H1 (cell line): ENCODE data around the gene RAI14. TPM values are rescaled to one million over a fixed set of nuclear protein-coding genes. Genes with fewer than 3 reads are reported as not detected.

Source experiments
- CTCF ChIA-PET: fragments of 300-600 bp; sonication (Branson Sonifier 250); formaldehyde crosslinking; loops from one replicate; lab custom pipeline; 2021; ENCODE audit not compliant: partially characterized antibody; lab: Charles Lee
- POLR2A ChIA-PET: fragments of 300-600 bp; sonication (Branson Sonifier 250); formaldehyde crosslinking; loops from one replicate; lab custom pipeline; 2021; ENCODE audit warnings: inconsistent platforms; ENCODE audit not compliant: partially characterized antibody; lab: Charles Lee
- DNase-seq, 2 experiments: peaks; one replicate each; pipeline versions ENCODE4 v3.0.0 to v3.0.0-alpha.2; 2010 to 2022; ENCODE audit warnings: low spot score in 2 of 2, low read depth in 1 of 2, mixed read lengths in 1 of 2
- FAIRE-seq: peaks from 2 replicates; lab custom pipeline; 2011; peaks lifted over from hg19 to GRCh38; lab: Jason Lieb, UNC
- H2AFZ ChIP-seq: 2 replicates; pipeline ENCODE4 v1.8.1; 2012; ENCODE audit warnings: low read length, inconsistent platforms
- H2AK5ac ChIP-seq: 2 replicates; pipeline ENCODE4 v1.6.1; 2013; ENCODE audit warnings: low read depth, low read length
- H2BK120ac ChIP-seq: replicated peaks from 2 replicates; pipeline ENCODE3; 2013; ENCODE audit warnings: low read depth, low read length, inconsistent platforms
- H2BK12ac ChIP-seq: 2 replicates; pipeline ENCODE4 v1.6.1; 2013; ENCODE audit warnings: low read depth, low read length
- H2BK15ac ChIP-seq: 2 replicates; pipeline ENCODE4 v1.6.1; 2013; ENCODE audit warnings: low read length
- H2BK20ac ChIP-seq: 2 replicates; pipeline ENCODE4 v1.6.1; 2013; ENCODE audit warnings: low read length
- H2BK5ac ChIP-seq: 2 replicates; pipeline ENCODE4 v1.6.1; 2013; ENCODE audit warnings: low read depth, low read length
- H3K14ac ChIP-seq: 2 replicates; pipeline ENCODE4 v1.6.1; 2013; ENCODE audit warnings: inconsistent platforms; ENCODE audit not compliant: insufficient read length
- H3K18ac ChIP-seq: 2 replicates; pipeline ENCODE4 v1.6.1; 2013; ENCODE audit warnings: low read length; ENCODE audit errors: extremely low read depth
- H3K23ac ChIP-seq: 2 replicates; pipeline ENCODE4 v1.6.1; 2013; ENCODE audit warnings: inconsistent platforms; ENCODE audit not compliant: insufficient read length
- H3K23me2 ChIP-seq: 2 replicates; pipeline ENCODE4 v1.6.1; 2013; ENCODE audit warnings: low read depth, low read length
- H3K27ac ChIP-seq: 2 replicates; pipeline ENCODE4 v1.6.1; 2011; ENCODE audit warnings: low read depth, low read length, inconsistent platforms
- H3K27me3 ChIP-seq, 4 experiments: replicated peaks in 1 of 4; 1 replicate in 1 of 4; 2 replicates in 3 of 4; pipeline versions ENCODE4 v1.6.1 to v1.8.1; 2011 to 2013; ENCODE audit warnings: low read length in 3 of 4, mild to moderate bottlenecking in 3 of 4, inconsistent platforms in 2 of 4, mixed read lengths in 2 of 4, moderate library complexity in 1 of 4; ENCODE audit not compliant: control insufficient read depth in 3 of 4, insufficient read depth in 3 of 4; ENCODE audit errors: extremely low read depth in 1 of 4
- H3K36me3 ChIP-seq, 4 experiments: 2 replicates each; pipeline versions ENCODE4 v1.6.1 to v1.8.1; 2011 to 2013; ENCODE audit warnings: mild to moderate bottlenecking in 4 of 4, low read length in 3 of 4, moderate library complexity in 2 of 4, control low read depth in 1 of 4, inconsistent platforms in 1 of 4; ENCODE audit not compliant: insufficient read depth in 4 of 4, control insufficient read depth in 2 of 4
- H3K4ac ChIP-seq: replicated peaks from 2 replicates; pipeline ENCODE3; 2013; ENCODE audit warnings: low read length, low read depth, mixed read lengths, inconsistent platforms; ENCODE audit not compliant: insufficient read length
- H3K4me1 ChIP-seq, 4 experiments: replicated peaks in 1 of 4; 1 replicate in 1 of 4; 2 replicates in 3 of 4; pipeline versions ENCODE4 v1.6.1 to v1.8.1; 2011 to 2013; ENCODE audit warnings: low read length in 3 of 4, inconsistent platforms in 2 of 4, mixed read lengths in 1 of 4; ENCODE audit not compliant: insufficient read depth in 4 of 4, control insufficient read depth in 3 of 4
- H3K4me2 ChIP-seq, 2 experiments: 2 replicates each; pipeline versions ENCODE4 v1.6.1 to v1.8.1; 2011 to 2013; ENCODE audit warnings: low read depth in 2 of 2, low read length in 2 of 2, control low read depth in 1 of 2, inconsistent platforms in 1 of 2, mild to moderate bottlenecking in 1 of 2; ENCODE audit not compliant: insufficient read depth in 1 of 2
- H3K4me3 ChIP-seq, 4 experiments: fragments of 200-600, 300-600 bp in 1 of 4; sonication (generic), shearing (Covaris generic), sonication (Bioruptor Twin) in 1 of 4; 2 replicates each; pipeline versions ENCODE4 v1.5.1 to v1.8.1; 2011 to 2016; ENCODE audit warnings: low read length in 4 of 4, low read depth in 3 of 4, control low read depth in 2 of 4, inconsistent platforms in 2 of 4, mild to moderate bottlenecking in 2 of 4, mixed read lengths in 1 of 4, moderate library complexity in 1 of 4; ENCODE audit not compliant: insufficient read depth in 2 of 4; ENCODE audit errors: extremely low read depth in 1 of 4
- H3K56ac ChIP-seq: replicated peaks from 2 replicates; pipeline ENCODE3; 2013; ENCODE audit warnings: low read depth, mild to moderate bottlenecking, mixed read lengths, low read length, inconsistent platforms; ENCODE audit not compliant: insufficient read length
- H3K79me1 ChIP-seq: 2 replicates; pipeline ENCODE4 v1.6.1; 2013; ENCODE audit warnings: low read depth, low read length, control low read depth
- H3K79me2 ChIP-seq, 2 experiments: 2 replicates each; pipeline versions ENCODE4 v1.6.1 to v1.8.1; 2012 to 2013; ENCODE audit warnings: low read length in 2 of 2, mild to moderate bottlenecking in 2 of 2, inconsistent platforms in 1 of 2; ENCODE audit not compliant: insufficient read depth in 2 of 2, control insufficient read depth in 1 of 2
- H3K9ac ChIP-seq, 4 experiments: replicated peaks in 1 of 4; 1 replicate in 1 of 4; 2 replicates in 3 of 4; pipeline versions ENCODE4 v1.6.1 to v1.8.1; 2011 to 2013; ENCODE audit warnings: low read depth in 3 of 4, low read length in 3 of 4, control low read depth in 2 of 4, mild to moderate bottlenecking in 2 of 4, moderate library complexity in 2 of 4, inconsistent platforms in 1 of 4; ENCODE audit errors: extremely low read depth in 1 of 4
- H3K9me3 ChIP-seq, 2 experiments: 2 replicates each; pipeline versions ENCODE4 v1.6.1 to v1.8.1; 2012 to 2013; ENCODE audit warnings: mild to moderate bottlenecking in 2 of 2, moderate library complexity in 2 of 2, control low read depth in 1 of 2, inconsistent platforms in 1 of 2, low read depth in 1 of 2, low read length in 1 of 2, mixed read lengths in 1 of 2; ENCODE audit not compliant: insufficient read depth in 2 of 2
- H4K20me1 ChIP-seq, 2 experiments: replicated peaks in 1 of 2; 2 replicates each; pipeline versions ENCODE3 to v1.8.1; 2011 to 2013; ENCODE audit warnings: inconsistent platforms in 2 of 2, low read length in 2 of 2, mild to moderate bottlenecking in 1 of 2; ENCODE audit not compliant: insufficient read depth in 2 of 2, control insufficient read depth in 1 of 2
- H4K5ac ChIP-seq: 2 replicates; pipeline ENCODE4 v1.6.1; 2013; ENCODE audit warnings: low read length, low read depth, mixed read lengths, inconsistent platforms; ENCODE audit not compliant: insufficient read length
- H4K8ac ChIP-seq: 2 replicates; pipeline ENCODE4 v1.8.0; 2013; ENCODE audit warnings: mild to moderate bottlenecking, moderate library complexity, low read length, inconsistent platforms; ENCODE audit not compliant: insufficient read depth; ENCODE audit errors: extremely low read depth
- H4K91ac ChIP-seq: replicated peaks from 2 replicates; pipeline ENCODE3; 2013; ENCODE audit warnings: low read length, mixed read lengths, inconsistent platforms; ENCODE audit not compliant: insufficient read length
- ATF2 ChIP-seq: IDR thresholded peaks from 2 replicates; pipeline ENCODE4 v1.6.1; 2012; ENCODE audit warnings: low read length, inconsistent platforms
- BCL11A ChIP-seq, 2 experiments: IDR thresholded peaks; one replicate each; pipeline ENCODE4 v1.6.1; 2011; ENCODE audit warnings: low read depth in 2 of 2, low read length in 2 of 2, mild to moderate bottlenecking in 2 of 2
- CTCF ChIP-seq, 3 experiments: IDR thresholded peaks; 1 replicate in 2 of 3; 2 replicates in 1 of 3; pipeline versions ENCODE4 v1.5.1 to v1.6.1; 2011; ENCODE audit warnings: low read length in 3 of 3, mild to moderate bottlenecking in 3 of 3, inconsistent platforms in 2 of 3, low read depth in 1 of 3, moderate library complexity in 1 of 3; ENCODE audit not compliant: insufficient read depth in 1 of 3; ENCODE audit errors: control extremely low read depth in 1 of 3
- MAFK ChIP-seq: IDR thresholded peaks from 2 replicates; pipeline ENCODE4 v1.6.1; 2012; ENCODE audit warnings: low read depth, mild to moderate bottlenecking, improper control_type of control experiment, low read length
- MAX ChIP-seq: IDR thresholded peaks from 2 replicates; pipeline ENCODE4 v1.6.1; 2012; ENCODE audit warnings: inconsistent platforms
- NRF1 ChIP-seq: IDR thresholded peaks from 2 replicates; pipeline ENCODE4 v1.6.1; 2011; ENCODE audit warnings: mild to moderate bottlenecking, low read depth, low read length, improper control_type of control experiment
- RNF2 ChIP-seq: fragments of 200-900, 300-1000 bp; sonication (generic); IDR thresholded peaks from 2 replicates; pipeline ENCODE4 v1.7.1; 2016; ENCODE audit warnings: borderline replicate concordance, low read depth, mild to moderate bottlenecking, antibody characterized with exemption, low read length; ENCODE audit not compliant: poor library complexity, severe bottlenecking; ENCODE audit errors: missing control alignments
- SP1 ChIP-seq: IDR thresholded peaks from 2 replicates; pipeline ENCODE4 v1.6.1; 2011; ENCODE audit warnings: low read depth, low read length
- TEAD4 ChIP-seq: IDR thresholded peaks from 2 replicates; pipeline ENCODE4 v1.6.1; 2012; ENCODE audit warnings: low read depth, low read length, inconsistent platforms, mixed read lengths
- WGBS, 2 experiments: shearing (Covaris generic) in 1 of 2; methylation state at CpG; one replicate each; pipeline versions ENCODE4 v1.1.6 to v1.1.7; 2013 to 2015; ENCODE audit warnings: low lambda C conversion rate in 2 of 2, mixed read lengths in 2 of 2, inconsistent platforms in 1 of 2, low coverage in 1 of 2, missing lambda C conversion rate in 1 of 2; ENCODE audit not compliant: insufficient replicate concordance in 2 of 2, insufficient coverage in 1 of 2, insufficient read length in 1 of 2; ENCODE audit errors: extremely low coverage in 1 of 2, missing lambda C conversion rate in 1 of 2; 5-methylcytosine and 5-hydroxymethylcytosine counted together
- polyA plus RNA-seq, 7 experiments: library from polyadenylated mRNA; depleted of rRNA in 3 of 7; stranded (reverse) in 5 of 7; unstranded in 2 of 7; fragments of >200 nt in 5 of 7; fragments of 200-250 nt in 2 of 7; gene quantifications; 1 replicate in 5 of 7; 2 replicates in 1 of 7; 4 replicates in 1 of 7; pipeline versions ENCODE4 v1.2.1 to v1.2.3, GENCODE V29; 2011 to 2013; ENCODE audit warnings: missing spikeins in 2 of 7, mixed read lengths in 2 of 7
- total RNA-seq: library from RNA; stranded (reverse); fragmentation: NEBNext Ultra II Directional; extraction: Animal tissue kit (Norgen Biotek cat#: 25700); gene quantifications from 2 replicates; pipeline ENCODE4 v1.2.1, GENCODE V29; 2021

RAI14 gene
- total and polyA plus RNA-seq, 2 of the 8 experiments (the other 6 are each of a cell fraction or from before 2014, with no cell fraction given) = 48.4 to 210 TPM

- Histone ChIP-seq H4K91ac (no peak overlapping the region), H3K18ac (no peak overlapping the region), H3K23me2 (peaks cover 10% of the 10 kb centered on the region), H2AFZ (no peak overlapping the region), H2BK15ac (peak overlapping the region; percentile 38; the same call in 1 of the 2 replicates), H2BK20ac (no peak overlapping the region), H3K4me1 (peaks cover 7 to 12% (median 10%) of the 10 kb centered on the region in 4 experiments; a peak in 6 of 7 replicates), H3K27ac (no peak overlapping the region), H4K20me1 (no peaks in the 10 kb centered on the region), H2BK120ac (peak overlapping the region; percentile 58), H3K14ac (no peak overlapping the region), H3K9me3 (0 out of 4 replicates have a peak, but pooled peaks cover 0 to 3% of the 10 kb centered on the region in 2 experiments), H2BK12ac (no peak overlapping the region), H3K79me1 (no peaks in the 10 kb centered on the region), H3K36me3 (no peaks in the 10 kb centered on the region), H3K23ac (no peak overlapping the region), H2BK5ac (no peak overlapping the region), H3K4ac (no peak overlapping the region), H4K8ac (no peak overlapping the region), H3K4me2 (no peak overlapping the region), H3K9ac (no peak overlapping the region), H3K56ac (no peak overlapping the region), H3K79me2 (peaks cover 4 to 7% of the 10 kb centered on the region in 2 experiments), H3K27me3 (no peaks in the 10 kb centered on the region), H2AK5ac (no peak overlapping the region), H4K5ac (no peak overlapping the region), H3K4me3 (no peak overlapping the region)
- ChIA-PET CTCF (interaction anchor here (0.7 to 1.4 kb wide), 2 partner anchors 42 to 115 kb away, joined by 3 read pairs; no protein-coding TSS in a partner anchor), POLR2A (no interaction called here)
- FAIRE-seq (no peak), DNase-seq (no peak)
- WGBS, 2 experiments = 82% methylated on average over 5 of the region's 5 CpGs; no CpG with 5 or more reads in 1 of the 2 experiments
- TF ChIP-seq CTCF (IDR thresholded peaks at IDR 0.05; ENCODE audit: control extremely low read depth in 1 of 3, insufficient read depth in 1 of 3, low read depth in 1 of 3, low read length in 3 of 3) (no peak), BCL11A (IDR thresholded peaks at IDR 0.05; ENCODE audit: low read depth in 2 of 2, low read length in 2 of 2) (no peak), TEAD4 (no peak), SP1 (no peak), RNF2 (no peak), NRF1 (no peak), ATF2 (no peak), MAFK (no peak), MAX (no peak)
These were observed 3.7 kb upstream of the RAI14 start for GRCh38 chr5:34652466-34652865.
